HTR-8/SVneo (cell line): ENCODE data around the gene LRRC75A.
A peak's percentile ranks its signal among the peaks of the same experiment; 100 is the strongest.
"Not testable (repeated sequence)": the region's sequence is repeated elsewhere in the genome, so short reads cannot be mapped to it uniquely, and the experiment has no call there.

Experiments used
- DNase-seq: peaks from one replicate; pipeline ENCODE4 v3.0.0; 2011; ENCODE audit warnings: low spot score, mixed read lengths; ENCODE audit not compliant: insufficient read length
- FAIRE-seq: peaks from 2 replicates; lab custom pipeline; 2011; peaks lifted over from hg19 to GRCh38; lab: Jason Lieb, UNC

The LRRC75A gene, protein sequence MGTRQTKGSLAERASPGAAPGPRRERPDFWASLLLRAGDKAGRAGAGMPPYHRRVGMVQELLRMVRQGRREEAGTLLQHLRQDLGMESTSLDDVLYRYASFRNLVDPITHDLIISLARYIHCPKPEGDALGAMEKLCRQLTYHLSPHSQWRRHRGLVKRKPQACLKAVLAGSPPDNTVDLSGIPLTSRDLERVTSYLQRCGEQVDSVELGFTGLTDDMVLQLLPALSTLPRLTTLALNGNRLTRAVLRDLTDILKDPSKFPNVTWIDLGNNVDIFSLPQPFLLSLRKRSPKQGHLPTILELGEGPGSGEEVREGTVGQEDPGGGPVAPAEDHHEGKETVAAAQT

DNA sequence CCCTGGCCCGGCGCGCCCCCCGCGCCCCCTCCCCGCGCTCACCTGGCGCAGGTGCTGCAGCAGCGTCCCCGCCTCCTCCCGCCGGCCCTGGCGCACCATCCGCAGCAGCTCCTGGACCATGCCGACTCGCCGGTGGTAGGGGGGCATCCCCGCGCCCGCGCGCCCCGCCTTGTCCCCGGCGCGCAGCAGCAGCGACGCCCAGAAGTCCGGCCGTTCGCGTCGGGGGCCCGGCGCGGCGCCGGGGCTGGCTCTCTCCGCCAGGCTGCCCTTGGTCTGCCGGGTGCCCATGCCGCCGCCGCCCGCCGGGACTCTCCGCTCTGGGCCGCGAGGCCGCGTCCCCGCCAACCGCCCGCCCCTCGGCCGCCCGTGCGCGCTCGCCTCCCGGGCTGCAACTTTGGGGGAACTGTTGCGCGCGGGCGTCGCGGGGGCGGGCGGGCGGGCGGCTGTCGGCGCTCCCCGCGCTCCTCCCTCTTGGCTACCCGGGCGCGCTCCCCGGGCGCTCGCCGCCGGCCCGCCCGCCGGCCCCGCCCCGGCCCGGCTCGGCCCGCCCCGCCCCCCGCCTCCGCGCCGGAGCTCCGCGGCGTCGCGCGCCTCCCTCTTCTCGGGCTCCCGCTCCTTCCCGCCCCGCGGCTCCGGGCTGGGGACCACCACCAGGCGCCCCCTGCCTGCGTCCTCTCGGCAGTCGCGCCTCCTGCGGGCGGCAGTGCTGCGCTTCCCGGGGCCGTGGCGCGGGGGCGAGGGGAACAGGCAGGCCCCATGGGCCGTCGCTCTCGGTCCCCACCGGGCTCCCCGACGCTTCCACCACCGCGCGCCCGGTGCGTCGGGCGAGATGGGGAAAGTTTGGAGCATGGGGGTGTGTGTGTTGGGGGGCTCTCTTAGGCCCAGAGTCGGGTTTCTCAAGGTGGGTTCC lies at the start of gene LRRC75A:
Gene LRRC75A, minus strand, starts transcription at position 491 of the 910 bp plus-strand sequence. Its CDS starts 203 bp downstream, at position 288.
- DNase-seq = peak; percentile 71
- FAIRE-seq = peak; percentile 85

DNA sequence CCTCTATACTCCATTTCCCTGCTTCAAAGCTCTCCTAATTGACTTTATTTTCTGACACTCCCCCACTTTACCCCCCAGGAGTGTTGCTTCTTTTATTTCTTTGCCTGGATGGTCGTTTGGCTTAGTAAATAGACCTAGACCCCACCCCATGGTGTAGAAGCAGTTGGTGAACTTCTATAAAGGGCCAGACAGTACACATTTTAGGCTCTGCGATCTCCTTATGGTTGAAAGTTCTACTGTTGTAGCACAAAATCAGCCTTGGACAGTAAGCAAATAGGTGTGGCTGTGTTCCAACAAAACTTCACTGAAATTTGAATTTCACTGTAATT lies 45.1 kb upstream of the LRRC75A start:
- FAIRE-seq (no peak), DNase-seq (no peak)

DNA sequence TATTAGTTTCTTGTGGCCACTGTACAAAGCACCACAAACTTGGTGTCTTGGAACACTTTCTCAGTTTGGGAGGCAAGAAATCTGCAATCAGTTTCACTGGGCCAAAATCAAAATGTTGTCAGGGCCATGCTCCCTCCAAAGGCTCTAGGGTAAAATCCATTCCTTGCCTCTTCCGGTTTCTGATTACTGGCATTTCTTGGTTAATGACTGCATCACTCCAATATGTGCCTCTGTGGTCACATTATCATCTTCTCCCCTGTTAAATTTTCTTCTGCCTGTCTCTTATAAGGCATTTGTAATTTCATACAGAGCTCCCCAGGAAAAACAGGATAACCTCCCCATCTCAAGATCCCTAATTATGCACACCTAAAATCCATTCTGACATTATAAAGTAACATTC lies 42.2 kb upstream of the LRRC75A start:
- DNase-seq (no peak), FAIRE-seq (no peak)

GRCh38 chr17:16529906-16530305 lies 37.9 kb upstream of the LRRC75A start:
- DNase-seq (no peak), FAIRE-seq (no peak)

- FAIRE-seq (peak; percentile 72), DNase-seq (no peak)
Measured at GRCh38 chr17:16527298-16527697, 35.3 kb upstream of the LRRC75A start.

GRCh38 chr17:16525556-16525955 lies 33.6 kb upstream of the LRRC75A start:
- FAIRE-seq, DNase-seq: not testable (repeated sequence)

DNA sequence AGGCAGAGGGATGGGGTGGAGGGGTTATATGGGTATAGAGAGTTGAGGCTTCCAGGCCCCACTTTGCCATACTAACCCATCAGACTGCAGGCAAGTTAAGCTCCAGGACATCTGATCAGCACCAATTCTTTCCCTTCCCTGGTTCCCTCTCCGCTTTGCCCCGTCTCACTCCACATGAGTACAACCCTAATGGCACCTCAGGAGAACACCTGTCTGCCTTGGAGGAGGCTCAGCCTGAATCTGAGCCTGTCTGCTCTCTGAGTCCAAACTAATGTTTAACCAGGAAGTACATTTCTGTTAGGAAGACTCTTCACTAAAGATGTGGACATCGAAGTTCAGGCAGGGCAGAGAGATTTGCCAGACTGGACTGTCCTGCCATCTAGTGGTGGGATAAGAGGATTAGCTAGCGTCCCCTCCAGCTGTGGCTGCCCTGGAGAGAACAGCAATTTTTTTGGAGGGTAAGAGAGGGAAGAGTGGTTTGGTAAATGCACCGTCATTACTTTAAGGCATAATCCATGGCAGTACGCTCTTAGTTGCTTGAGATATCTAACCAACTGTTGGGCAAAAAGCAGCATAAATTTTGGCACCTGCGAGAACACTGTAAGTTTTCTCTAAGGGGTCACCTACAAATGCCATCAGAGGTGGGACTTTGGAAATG lies 29.2 kb upstream of the LRRC75A start:
- FAIRE-seq (peak; percentile 97), DNase-seq (peak; percentile 96)

GRCh38 chr17:16519021-16519420 lies 27.0 kb upstream of the LRRC75A start:
- DNase-seq = no peak
- FAIRE-seq = no peak

DNA sequence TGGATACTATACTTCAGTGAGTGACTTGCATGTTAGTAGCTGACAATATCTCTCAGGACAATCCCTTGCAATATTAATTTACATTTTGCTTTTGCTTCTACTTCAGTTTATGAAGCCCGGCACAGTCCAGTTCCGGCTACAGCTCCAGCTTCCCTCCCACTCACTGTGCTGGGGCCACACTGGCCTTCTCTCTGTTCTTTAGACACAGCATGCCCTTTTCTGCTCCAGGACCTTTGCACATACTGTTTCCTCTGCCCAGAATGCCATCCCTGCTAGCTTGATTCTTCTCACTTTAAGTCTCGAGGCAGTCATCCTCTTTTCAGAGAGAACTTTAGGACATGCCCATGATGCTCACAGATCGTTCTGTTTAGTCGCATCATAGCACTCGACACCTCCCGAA lies 25.5 kb upstream of the LRRC75A start:
- FAIRE-seq = peak; percentile 40
- no peak for DNase-seq

GRCh38 chr17:16516594-16517051 lies 24.6 kb upstream of the LRRC75A start:
- FAIRE-seq (peak; percentile 20), DNase-seq (peak; percentile 95)

DNA sequence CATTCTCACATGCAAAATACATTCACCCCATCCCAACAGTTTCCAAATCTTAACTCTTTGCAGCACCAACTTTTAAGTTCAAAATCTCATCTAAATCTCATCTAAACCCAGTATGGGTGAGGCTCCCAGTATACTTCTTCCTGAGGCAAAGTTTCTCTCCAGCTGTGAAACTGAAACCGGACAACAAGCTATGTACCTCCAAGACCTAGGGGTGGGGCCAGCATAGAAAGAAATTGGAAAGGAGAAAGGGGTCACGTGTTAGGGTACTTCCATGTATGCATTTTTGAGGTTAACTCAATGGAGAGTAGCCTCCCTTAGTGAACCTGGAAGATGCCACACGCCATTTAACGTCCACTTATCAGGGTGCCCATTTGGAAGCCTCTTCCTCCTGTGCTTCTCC lies 23.9 kb upstream of the LRRC75A start:
- DNase-seq (no peak), FAIRE-seq (no peak)

GRCh38 chr17:16513873-16514272 lies 21.9 kb upstream of the LRRC75A start:
- FAIRE-seq (no peak), DNase-seq (no peak)

- no peak for DNase-seq
Measured at GRCh38 chr17:16512011-16512410, 20.0 kb upstream of the LRRC75A start.

DNA sequence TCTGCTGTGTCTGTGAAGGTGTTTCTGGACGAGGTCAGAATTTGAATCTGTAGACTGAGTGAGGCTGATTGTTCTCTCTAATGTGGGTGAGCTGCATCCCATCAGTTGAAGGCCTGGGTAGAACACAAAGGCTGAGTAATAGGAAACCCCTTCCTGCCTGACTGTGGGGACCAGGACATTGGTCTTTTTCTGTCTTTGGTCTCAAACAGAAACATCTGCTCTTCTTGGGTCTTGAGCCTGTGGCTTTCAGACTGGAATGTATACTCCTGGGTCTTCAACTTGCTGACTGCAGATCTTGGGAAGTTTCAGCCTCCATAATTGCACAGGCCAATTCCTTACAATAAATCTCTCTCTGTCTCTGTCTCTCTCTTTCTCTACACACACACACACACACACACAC lies 19.6 kb upstream of the LRRC75A start:
- no peak for DNase-seq

More at GRCh38 chr17:16512011-16512410, 20.0 kb upstream of the LRRC75A start:
- FAIRE-seq = no peak

DNA sequence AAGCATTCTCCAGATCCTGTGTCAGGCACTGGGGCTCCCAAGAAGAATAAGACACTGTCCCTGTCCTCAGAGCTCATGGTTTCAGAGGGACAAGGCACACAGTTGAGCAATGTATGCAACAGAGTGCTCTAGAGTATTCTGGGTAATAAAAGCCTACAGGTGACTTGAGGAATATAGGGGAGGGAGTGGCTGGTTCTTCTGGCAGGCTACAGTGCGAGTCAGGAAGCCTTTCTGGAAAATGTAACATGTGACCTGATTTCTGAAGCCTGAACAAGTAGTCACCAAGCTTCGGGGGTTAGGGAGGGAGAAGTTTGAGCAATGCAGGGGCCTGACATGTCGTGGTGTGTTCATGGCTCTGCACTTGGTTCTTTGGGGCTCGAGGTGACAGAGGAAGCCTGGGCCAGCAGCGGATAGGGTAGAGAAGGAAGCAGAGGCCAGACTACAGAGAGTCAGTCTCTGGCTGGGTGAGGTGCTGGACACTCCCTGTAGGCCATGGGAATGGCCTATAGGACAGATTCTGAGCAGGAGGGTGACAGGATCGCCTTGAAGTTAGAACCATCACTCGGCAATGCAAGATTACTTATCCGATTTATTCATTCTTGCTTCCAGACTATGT lies 16.0 kb upstream of the LRRC75A start:
- no peak for FAIRE-seq
- no peak for DNase-seq

More for the DNA sequence above, 19.6 kb upstream of the LRRC75A start:
- FAIRE-seq = peak; percentile 55

GRCh38 chr17:16506188-16506587 lies 14.2 kb upstream of the LRRC75A start:
- FAIRE-seq (no peak), DNase-seq (no peak)

GRCh38 chr17:16504984-16505383 lies 13.0 kb upstream of the LRRC75A start:
- DNase-seq (no peak), FAIRE-seq (peak; percentile 23)

- DNase-seq (no peak), FAIRE-seq (no peak)
Measured at GRCh38 chr17:16496820-16497489, 5.0 kb upstream of the LRRC75A start.

DNA sequence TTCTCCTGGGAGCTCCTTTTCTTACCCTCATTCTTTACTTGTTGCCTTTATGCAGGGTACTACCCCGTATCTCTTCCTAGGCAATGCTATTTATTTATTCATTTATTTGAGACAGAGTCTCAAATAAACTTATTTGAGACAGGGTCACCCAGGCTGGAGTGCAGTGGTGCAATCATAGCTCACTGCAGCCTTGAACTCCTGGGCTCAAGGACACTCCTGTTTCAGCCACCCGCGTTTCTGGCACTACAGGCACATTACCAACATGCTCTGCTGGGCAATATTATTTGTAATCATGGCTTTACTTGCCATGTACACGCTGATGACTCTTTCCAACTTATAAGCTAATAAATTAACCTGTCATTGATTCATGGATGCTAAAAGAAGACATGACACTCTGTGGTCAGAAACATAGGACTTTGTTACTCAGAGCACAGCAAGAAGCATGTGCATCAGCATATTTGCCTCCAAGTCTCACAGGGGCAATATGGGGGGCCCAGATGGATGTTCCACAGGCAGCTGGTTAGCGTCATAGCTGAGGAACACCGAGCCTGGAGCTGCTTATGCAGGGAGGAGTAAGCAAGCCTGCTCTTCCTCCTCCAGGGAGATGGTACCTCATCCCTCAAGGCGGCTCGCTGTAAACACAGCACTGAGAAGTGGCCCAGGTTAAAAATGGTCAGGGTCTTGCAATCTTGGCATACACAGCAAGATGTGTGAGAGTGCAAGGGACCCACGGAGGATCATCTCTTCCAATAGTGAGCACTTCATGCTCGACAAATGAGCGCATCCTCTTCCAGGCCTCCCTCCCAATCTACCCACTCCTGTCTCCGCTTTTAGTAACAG lies 4.2 kb upstream of the LRRC75A start:
- peak; percentile 54 for FAIRE-seq
- no peak for DNase-seq
